ENCODE results near the gene MTARC2.

The MTARC2 gene

DNA sequence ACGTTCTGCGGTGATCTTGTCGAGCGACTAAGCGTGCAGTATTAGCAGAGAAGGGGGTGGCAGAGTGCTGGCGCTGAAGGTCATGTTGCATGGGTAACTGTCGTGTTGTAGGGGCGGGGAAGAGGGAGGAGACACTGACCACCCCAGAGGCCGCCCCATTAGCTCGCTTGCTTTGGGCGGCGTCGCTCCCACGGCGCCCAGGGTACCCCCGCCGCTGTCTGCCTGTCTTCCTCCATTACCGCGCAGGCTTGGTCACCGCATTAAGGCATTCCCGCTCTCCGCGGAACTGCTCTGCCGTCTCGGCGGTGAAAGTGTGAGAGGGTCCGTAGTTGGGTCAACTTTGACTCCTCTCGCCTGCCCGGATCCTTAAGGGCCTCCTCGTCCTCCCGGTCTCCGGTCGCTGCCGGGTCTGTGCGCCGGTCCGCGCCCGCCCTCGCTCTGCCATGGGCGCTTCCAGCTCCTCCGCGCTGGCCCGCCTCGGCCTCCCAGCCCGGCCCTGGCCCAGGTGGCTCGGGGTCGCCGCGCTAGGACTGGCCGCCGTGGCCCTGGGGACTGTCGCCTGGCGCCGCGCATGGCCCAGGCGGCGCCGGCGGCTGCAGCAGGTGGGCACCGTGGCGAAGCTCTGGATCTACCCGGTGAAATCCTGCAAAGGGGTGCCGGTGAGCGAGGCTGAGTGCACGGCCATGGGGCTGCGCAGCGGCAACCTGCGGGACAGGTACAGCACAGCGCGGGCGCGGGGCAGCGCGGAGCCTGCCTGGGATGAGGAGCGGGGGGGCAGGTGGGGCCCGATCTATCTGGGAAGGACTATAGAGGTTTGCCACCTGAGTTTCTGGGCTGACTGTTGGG, at the start of gene MTARC2:
MTARC2 (plus strand) TSS at position 234 of the 846 bp plus-strand sequence; CDS start at position 444, 210 bp downstream.
- DNase-seq (ENCODE audit: low spot score): no peak
- TF ChIP-seq, protein P1, sequence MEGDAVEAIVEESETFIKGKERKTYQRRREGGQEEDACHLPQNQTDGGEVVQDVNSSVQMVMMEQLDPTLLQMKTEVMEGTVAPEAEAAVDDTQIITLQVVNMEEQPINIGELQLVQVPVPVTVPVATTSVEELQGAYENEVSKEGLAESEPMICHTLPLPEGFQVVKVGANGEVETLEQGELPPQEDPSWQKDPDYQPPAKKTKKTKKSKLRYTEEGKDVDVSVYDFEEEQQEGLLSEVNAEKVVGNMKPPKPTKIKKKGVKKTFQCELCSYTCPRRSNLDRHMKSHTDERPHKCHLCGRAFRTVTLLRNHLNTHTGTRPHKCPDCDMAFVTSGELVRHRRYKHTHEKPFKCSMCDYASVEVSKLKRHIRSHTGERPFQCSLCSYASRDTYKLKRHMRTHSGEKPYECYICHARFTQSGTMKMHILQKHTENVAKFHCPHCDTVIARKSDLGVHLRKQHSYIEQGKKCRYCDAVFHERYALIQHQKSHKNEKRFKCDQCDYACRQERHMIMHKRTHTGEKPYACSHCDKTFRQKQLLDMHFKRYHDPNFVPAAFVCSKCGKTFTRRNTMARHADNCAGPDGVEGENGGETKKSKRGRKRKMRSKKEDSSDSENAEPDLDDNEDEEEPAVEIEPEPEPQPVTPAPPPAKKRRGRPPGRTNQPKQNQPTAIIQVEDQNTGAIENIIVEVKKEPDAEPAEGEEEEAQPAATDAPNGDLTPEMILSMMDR (IDR thresholded peaks at IDR 0.05; ENCODE audit: extremely low read depth, missing control alignments): no peak

DNA sequence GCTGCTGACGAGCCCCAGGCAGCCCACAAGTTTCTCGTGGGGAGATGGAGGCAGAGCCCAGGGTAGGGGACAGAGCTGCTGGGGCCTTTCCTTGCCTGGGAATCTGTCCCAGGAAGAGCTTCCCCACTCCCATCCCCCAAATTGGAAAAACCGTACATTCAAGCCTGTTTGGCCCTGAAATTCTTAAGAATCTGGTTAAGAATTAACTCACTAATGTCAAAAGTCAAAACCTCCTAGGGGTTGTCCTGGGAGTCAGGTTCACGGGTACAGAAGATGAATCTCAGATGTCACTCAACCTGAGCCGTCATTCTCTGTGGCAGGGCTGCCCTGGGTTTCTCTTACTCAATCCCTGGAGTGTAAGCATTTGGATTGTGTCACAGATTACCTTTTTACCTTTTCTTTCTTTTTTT, 49.5 kb upstream of the MTARC2 start:
- TF ChIP-seq, protein P1 (IDR thresholded peaks at IDR 0.05; ENCODE audit: extremely low read depth, missing control alignments): no peak
- no peak for DNase-seq (ENCODE audit: low spot score)

DNA sequence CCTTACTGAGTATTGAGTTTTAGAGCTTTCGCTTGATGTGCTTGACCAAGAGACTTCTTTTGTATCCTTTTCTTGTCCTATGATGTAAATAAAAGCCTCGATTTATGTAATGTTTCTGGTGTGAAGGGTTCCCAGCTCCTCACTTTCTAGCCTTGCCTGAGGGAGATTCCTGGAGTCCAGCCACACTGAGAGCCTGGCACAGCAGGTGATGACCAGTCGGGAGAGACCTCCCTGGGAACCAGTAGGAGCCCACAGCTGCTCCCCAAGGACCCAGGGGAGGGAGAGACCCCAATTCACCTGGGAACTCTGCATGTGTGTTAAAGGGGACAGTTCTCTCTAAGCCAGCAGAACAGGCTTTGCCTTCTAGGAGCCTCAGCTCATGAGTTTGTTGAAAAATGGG, 49.1 kb upstream of the MTARC2 start:
- DNase-seq (ENCODE audit: low spot score): no peak
- TF ChIP-seq, protein P1 (IDR thresholded peaks at IDR 0.05; ENCODE audit: extremely low read depth, missing control alignments): no peak

DNA sequence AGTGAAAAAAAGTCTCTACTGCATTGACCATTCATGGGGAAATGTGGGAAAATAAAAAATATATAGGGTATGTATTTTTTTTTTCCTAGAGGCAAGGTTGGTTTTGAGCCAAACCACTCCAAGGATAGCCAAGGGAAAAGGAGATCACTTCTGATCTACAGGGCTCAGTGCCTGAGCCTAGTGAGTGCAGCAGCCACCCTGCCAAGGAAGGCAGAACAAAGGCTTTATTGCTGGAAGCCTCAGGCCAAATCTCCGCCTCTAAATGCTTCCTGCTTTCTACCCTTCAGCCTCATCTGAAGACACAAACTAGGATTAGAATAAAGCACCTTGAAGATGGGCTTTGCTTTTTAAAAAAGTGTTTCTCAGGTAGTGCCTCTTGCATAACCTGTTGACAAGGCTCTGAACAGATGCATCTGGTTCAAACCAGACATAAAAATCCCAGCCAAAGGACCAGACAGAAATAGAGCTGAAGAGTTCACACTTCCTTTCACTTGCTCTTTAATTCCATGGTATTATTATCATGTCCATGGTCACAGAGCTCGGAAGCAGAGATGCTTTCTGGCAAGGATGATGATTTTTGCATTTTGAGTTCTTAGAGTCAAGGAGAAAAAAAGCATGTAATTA, 47.5 kb upstream of the MTARC2 start:
- no peak for DNase-seq (ENCODE audit: low spot score)
- TF ChIP-seq, protein P1 (IDR thresholded peaks at IDR 0.05; ENCODE audit: extremely low read depth, missing control alignments): no peak

DNA sequence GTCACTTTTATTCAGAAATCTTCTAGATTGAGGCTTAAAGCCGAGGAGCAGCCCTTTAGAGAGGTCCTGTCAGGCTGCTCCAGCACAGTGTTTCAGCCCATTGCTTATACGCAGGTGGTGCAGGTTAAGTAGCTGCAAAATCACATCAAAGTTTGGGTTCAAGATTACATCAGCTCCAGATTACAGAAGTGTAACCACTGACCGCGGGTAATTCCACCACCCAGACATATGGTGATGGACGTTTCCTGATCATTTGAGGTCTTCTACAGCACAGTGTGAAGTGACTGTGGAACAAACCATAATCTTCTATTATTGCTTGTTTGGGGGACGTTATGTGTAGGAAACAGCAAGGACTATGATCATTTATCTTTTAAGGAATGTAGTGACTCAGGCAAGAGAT, 46.1 kb upstream of the MTARC2 start:
- TF ChIP-seq, protein P1 (IDR thresholded peaks at IDR 0.05; ENCODE audit: extremely low read depth, missing control alignments): no peak
- no peak for DNase-seq (ENCODE audit: low spot score)

DNA sequence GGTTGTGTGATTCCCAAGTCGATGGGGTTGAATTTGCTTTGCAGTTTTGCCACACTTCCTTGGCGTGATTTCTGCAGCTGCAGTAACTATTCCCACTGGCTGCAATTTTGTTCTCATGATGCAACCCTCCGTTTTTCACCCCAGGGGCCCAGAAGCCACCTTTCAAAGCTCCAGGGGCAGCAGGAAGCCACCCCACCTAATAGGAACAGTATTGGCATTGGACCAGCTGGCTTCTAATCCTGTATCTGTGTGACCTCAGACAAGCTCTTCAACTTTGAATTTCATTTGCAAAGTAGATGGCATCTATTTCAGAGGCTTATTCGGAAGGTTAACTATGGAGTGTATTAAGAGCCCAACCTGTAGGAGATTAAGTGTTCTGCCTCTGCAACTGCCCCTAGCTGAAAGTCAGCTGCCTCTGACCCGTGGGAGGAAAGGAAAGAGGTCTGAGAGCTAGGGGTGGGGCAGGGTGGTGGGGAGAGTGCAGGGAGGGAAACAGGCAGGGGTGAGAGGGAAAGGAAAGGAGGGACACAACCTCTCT, 45.3 kb upstream of the MTARC2 start:
- TF ChIP-seq, protein P1 (IDR thresholded peaks at IDR 0.05; ENCODE audit: extremely low read depth, missing control alignments): no peak
- no peak for DNase-seq (ENCODE audit: low spot score)

DNA sequence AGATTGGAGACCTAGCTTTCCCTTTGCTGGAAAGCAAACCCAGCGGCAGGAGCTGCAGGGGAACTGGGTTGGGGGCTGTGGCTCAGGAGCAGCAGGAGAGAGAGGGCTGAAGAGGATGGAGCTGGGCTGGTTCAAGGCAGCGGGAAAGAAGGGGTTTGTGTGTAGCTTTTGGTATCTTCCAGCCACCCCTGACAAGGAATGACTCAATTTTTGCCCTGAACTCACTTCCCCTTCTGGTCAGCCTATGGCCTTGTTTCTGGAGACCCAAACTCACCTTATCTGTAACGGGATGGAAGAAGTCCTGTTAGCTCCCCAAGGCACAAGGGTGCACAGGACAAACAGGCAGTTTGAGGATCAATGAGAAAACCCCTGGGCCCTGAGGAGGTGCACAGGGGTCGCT, 44.8 kb upstream of the MTARC2 start:
- TF ChIP-seq, protein P1 (IDR thresholded peaks at IDR 0.05; ENCODE audit: extremely low read depth, missing control alignments): no peak
- DNase-seq (ENCODE audit: low spot score): no peak
